ENCODE measurements around the gene BCAS3.

BCAS3 gene

DNA sequence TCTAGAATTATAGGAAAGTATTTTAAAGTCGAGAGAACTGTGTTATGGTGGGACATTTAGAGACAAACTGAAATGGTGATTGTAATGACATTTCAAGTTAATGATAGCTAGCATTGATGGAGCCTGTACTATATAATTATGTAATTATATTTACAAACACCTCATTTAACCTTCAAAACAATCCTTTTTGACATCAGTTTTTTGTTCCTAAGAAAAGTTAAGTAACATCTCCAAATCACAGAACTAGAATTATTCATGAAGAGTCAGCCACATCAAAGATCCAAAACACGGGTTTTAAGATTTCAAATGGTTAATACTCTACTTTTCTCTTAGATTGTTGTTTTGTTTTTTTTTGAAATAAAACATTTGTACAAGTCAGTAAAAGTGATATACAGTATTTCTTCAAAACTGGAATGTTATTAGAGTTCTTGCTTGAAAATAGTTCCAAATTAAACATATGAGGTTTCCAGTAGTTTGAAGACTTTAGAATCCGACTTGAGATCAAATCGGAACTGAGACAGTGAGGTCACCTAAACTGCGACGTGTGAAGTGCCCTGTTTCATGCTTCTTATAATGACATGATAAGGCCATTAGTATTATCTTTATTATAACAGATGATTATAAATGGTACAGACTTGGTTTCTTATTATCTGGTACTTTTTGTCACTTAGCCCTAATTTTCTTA is 457.0 kb downstream of the BCAS3 start:
- H3K9me3 ChIP-seq (ENCODE audit: control extremely low read depth in 1 of 5, control insufficient read depth in 4 of 5, insufficient read depth in 2 of 5, low read depth in 1 of 5, low read length in 4 of 5), result no peaks in the 10 kb centered on the region
- peaks cover 4 to 16% (median 16%) of the 10 kb centered on the region in 4 experiments for H3K4me1 ChIP-seq (ENCODE audit: control extremely low read depth in 1 of 4, control insufficient read depth in 4 of 4, insufficient read depth in 4 of 4, low read length in 3 of 4)
- CTCF ChIA-PET, result no interaction called here
- 92% methylated on average over 2 of the region's 6 CpGs for WGBS (ENCODE audit: insufficient coverage)
- no peak overlapping the region for H3K27ac ChIP-seq (ENCODE audit: insufficient read depth in 1 of 2, low read depth in 1 of 2, low read length in 2 of 2, poor library complexity in 1 of 2, severe bottlenecking in 2 of 2)
- H3K27me3 ChIP-seq (replicated peaks in 2 of 5; ENCODE audit: control insufficient read depth in 4 of 5, insufficient read depth in 5 of 5, low read length in 4 of 5), result no peaks in the 10 kb centered on the region
- DNase-seq, result no peak
- H3K36me3 ChIP-seq (ENCODE audit: control insufficient read depth in 4 of 4, insufficient read depth in 4 of 4, low read length in 3 of 4), result no peaks in the 10 kb centered on the region
- H3K4me3 ChIP-seq (ENCODE audit: control insufficient read depth in 1 of 7, extremely low read depth in 1 of 7, insufficient read depth in 4 of 7, low read depth in 2 of 7, low read length in 6 of 7), result no peak overlapping the region
- POLR2A ChIA-PET, result no interaction called here

DNA sequence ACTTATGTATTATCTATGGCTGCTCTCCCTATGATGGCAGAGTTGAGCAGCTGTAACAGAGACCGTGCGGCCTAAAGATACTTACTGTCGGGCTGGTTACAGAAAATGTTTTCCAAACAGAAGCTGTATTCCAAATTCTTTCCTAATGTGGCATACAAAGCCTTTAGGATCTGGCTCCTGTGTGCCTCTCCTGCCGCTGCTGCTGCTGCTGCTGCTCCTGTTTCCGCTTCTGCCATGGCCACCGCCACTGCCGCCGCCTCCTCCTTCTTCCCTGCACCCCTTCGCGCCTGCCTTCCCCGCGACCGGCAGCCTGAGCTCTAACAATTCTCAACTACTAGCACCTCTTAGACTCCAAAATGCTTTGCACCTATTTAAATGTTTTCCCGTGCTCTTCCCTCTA is 458.1 kb downstream of the BCAS3 start:
- Histone ChIP-seq H3K4me3 (ENCODE audit: control insufficient read depth in 1 of 7, extremely low read depth in 1 of 7, insufficient read depth in 4 of 7, low read depth in 2 of 7, low read length in 6 of 7) (no peak overlapping the region), H3K27ac (ENCODE audit: insufficient read depth in 1 of 2, low read depth in 1 of 2, low read length in 2 of 2, poor library complexity in 1 of 2, severe bottlenecking in 2 of 2) (no peak overlapping the region), H3K4me1 (ENCODE audit: control extremely low read depth in 1 of 4, control insufficient read depth in 4 of 4, insufficient read depth in 4 of 4, low read length in 3 of 4) (peaks cover 4 to 19% (median 16%) of the 10 kb centered on the region in 4 experiments), H3K9me3 (ENCODE audit: control extremely low read depth in 1 of 5, control insufficient read depth in 4 of 5, insufficient read depth in 2 of 5, low read depth in 1 of 5, low read length in 4 of 5) (no peaks in the 10 kb centered on the region), H3K27me3 (replicated peaks in 2 of 5; ENCODE audit: control insufficient read depth in 4 of 5, insufficient read depth in 5 of 5, low read length in 4 of 5) (no peaks in the 10 kb centered on the region), H3K36me3 (ENCODE audit: control insufficient read depth in 4 of 4, insufficient read depth in 4 of 4, low read length in 3 of 4) (no peaks in the 10 kb centered on the region)
- DNase-seq, result no peak
- WGBS (ENCODE audit: insufficient coverage), result 79% methylated on average over 14 of the region's 14 CpGs
- ChIA-PET CTCF (no interaction called here), POLR2A (no interaction called here)

DNA sequence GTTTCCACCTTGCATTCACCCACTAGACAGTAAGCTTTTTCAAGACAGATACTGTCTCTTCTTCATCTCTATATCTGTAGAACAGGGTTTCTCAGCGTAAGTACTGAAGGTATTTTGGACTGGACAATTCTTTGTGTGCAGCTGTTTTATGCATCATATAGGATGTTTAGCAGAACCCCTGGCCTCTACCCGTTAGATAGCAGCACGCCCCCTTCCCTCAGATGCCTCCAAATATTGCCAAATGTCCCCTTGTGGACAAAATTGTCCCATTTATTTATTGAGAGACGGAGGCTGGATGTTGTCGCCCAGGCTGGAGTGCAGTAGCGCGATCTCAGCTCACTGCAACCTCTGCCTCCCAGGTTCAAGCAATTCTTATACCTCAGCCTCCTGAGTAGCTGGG is 458.6 kb downstream of the BCAS3 start:
- POLR2A ChIA-PET, result no interaction called here
- CTCF ChIA-PET, result interaction anchor here (1.0 kb wide), 1 partner anchor 60 kb away, joined by 3 read pairs; no protein-coding TSS in a partner anchor
- no peaks in the 10 kb centered on the region for H3K36me3 ChIP-seq (ENCODE audit: control insufficient read depth in 4 of 4, insufficient read depth in 4 of 4, low read length in 3 of 4)
- H3K27ac ChIP-seq (ENCODE audit: insufficient read depth in 1 of 2, low read depth in 1 of 2, low read length in 2 of 2, poor library complexity in 1 of 2, severe bottlenecking in 2 of 2), result no peak overlapping the region
- peaks cover 4 to 19% (median 16%) of the 10 kb centered on the region in 4 experiments for H3K4me1 ChIP-seq (ENCODE audit: control extremely low read depth in 1 of 4, control insufficient read depth in 4 of 4, insufficient read depth in 4 of 4, low read length in 3 of 4)
- 98% methylated on average over 6 of the region's 7 CpGs for WGBS (ENCODE audit: insufficient coverage)
- no peak for DNase-seq
- H3K4me3 ChIP-seq (ENCODE audit: control insufficient read depth in 1 of 7, extremely low read depth in 1 of 7, insufficient read depth in 4 of 7, low read depth in 2 of 7, low read length in 6 of 7), result no peak overlapping the region
- H3K27me3 ChIP-seq (replicated peaks in 2 of 5; ENCODE audit: control insufficient read depth in 4 of 5, insufficient read depth in 5 of 5, low read length in 4 of 5), result no peaks in the 10 kb centered on the region
- no peaks in the 10 kb centered on the region for H3K9me3 ChIP-seq (ENCODE audit: control extremely low read depth in 1 of 5, control insufficient read depth in 4 of 5, insufficient read depth in 2 of 5, low read depth in 1 of 5, low read length in 4 of 5)

DNA sequence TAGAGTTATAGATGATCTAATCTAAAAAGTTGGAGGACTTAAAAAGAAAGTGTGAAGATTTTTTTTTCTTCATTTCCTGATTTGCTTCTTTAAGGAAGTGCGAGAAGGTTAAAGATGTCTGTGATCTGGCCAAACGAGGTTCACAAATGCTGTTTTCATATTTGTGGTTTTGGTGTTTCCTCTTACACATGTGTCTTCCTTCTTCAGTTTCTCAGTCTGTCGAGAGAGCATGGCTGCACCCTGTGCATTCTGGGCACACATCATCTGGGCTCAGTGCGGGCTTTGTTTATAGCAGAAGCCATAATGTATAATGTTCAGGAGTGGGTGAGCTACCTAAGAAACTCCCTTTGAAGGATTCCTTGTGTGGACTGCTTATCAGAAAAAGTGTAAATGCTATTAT is 461.6 kb downstream of the BCAS3 start:
- no peaks in the 10 kb centered on the region for H3K9me3 ChIP-seq (ENCODE audit: control extremely low read depth in 1 of 5, control insufficient read depth in 4 of 5, insufficient read depth in 2 of 5, low read depth in 1 of 5, low read length in 4 of 5)
- ChIA-PET CTCF (no interaction called here), POLR2A (no interaction called here)
- no peaks in the 10 kb centered on the region for H3K27me3 ChIP-seq (replicated peaks in 2 of 5; ENCODE audit: control insufficient read depth in 4 of 5, insufficient read depth in 5 of 5, low read length in 4 of 5)
- peaks cover 4 to 22% (median 20%) of the 10 kb centered on the region in 4 experiments for H3K4me1 ChIP-seq (ENCODE audit: control extremely low read depth in 1 of 4, control insufficient read depth in 4 of 4, insufficient read depth in 4 of 4, low read length in 3 of 4)
- no peak overlapping the region for H3K27ac ChIP-seq (ENCODE audit: insufficient read depth in 1 of 2, low read depth in 1 of 2, low read length in 2 of 2, poor library complexity in 1 of 2, severe bottlenecking in 2 of 2)
- H3K36me3 ChIP-seq (ENCODE audit: control insufficient read depth in 4 of 4, insufficient read depth in 4 of 4, low read length in 3 of 4), result no peaks in the 10 kb centered on the region
- peak; percentile 79 to 95 (median 91) for DNase-seq
- 0% methylated on average over 2 of the region's 4 CpGs for WGBS (ENCODE audit: insufficient coverage)
- H3K4me3 ChIP-seq (ENCODE audit: control insufficient read depth in 1 of 7, extremely low read depth in 1 of 7, insufficient read depth in 4 of 7, low read depth in 2 of 7, low read length in 6 of 7), result peak overlapping the region in 1 of 7 experiments; percentile 2

DNA sequence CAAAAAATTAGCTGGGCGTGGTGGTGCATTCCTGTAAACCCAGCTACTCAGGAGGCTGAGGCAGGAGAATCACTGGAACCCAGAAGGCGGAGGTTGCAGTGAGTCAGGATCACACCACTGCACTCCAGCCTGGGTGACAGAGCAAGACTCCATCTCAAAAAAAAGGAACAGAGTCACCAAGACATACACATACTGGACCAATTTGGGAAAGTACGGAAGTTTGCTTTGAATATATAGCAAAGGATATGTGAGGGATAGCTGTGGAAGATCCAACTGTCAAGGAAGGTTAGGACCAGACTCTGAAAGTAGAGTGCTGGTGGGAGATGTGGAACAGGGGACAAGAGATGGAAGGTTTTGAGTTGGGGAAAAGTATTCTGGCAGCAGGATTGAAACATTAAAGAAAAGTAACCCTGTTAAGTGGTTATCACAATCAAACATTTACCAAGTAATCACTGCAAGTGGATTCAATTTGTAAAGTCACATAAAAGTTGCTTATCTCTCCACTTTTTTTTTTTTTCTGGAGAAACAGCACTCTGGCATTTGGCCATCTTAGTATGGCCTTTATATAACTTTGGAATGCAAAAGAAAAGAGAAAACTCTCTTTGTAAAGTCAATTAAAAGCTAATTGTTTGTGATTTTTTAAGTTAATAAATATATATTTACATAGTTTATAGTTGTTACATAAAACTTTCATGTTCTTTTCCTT is 462.6 kb downstream of the BCAS3 start:
- ChIA-PET POLR2A (no interaction called here), CTCF (no interaction called here)
- no peaks in the 10 kb centered on the region for H3K36me3 ChIP-seq (ENCODE audit: control insufficient read depth in 4 of 4, insufficient read depth in 4 of 4, low read length in 3 of 4)
- H3K27me3 ChIP-seq (replicated peaks in 2 of 5; ENCODE audit: control insufficient read depth in 4 of 5, insufficient read depth in 5 of 5, low read length in 4 of 5), result no peaks in the 10 kb centered on the region
- H3K4me3 ChIP-seq (ENCODE audit: control insufficient read depth in 1 of 7, extremely low read depth in 1 of 7, insufficient read depth in 4 of 7, low read depth in 2 of 7, low read length in 6 of 7), result no peak overlapping the region
- H3K4me1 ChIP-seq (ENCODE audit: control extremely low read depth in 1 of 4, control insufficient read depth in 4 of 4, insufficient read depth in 4 of 4, low read length in 3 of 4), result peaks cover 8 to 30% (median 28%) of the 10 kb centered on the region in 4 experiments
- no peak for DNase-seq
- WGBS (ENCODE audit: insufficient coverage), result 80% methylated on average over 1 of the region's 3 CpGs
- no peaks in the 10 kb centered on the region for H3K9me3 ChIP-seq (ENCODE audit: control extremely low read depth in 1 of 5, control insufficient read depth in 4 of 5, insufficient read depth in 2 of 5, low read depth in 1 of 5, low read length in 4 of 5)
- no peak overlapping the region for H3K27ac ChIP-seq (ENCODE audit: insufficient read depth in 1 of 2, low read depth in 1 of 2, low read length in 2 of 2, poor library complexity in 1 of 2, severe bottlenecking in 2 of 2)

DNA sequence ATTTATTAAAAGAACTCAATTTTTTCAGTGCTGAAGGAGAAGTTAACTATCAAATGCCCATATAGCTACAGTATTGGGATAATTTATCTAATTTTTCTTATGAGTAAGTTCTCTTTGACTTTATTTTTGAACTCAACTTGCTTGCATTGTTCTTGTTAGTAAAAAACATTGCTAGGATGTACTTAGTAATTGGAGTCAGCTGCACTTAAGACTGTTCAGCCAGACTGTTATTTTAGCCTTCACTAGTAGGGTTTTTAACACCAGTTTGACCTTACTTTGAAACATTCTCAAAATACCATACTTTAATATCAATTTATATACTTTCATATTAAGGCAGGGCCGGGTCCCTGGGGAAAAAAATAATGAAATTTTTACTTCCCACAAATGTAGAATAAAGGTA is 465.4 kb downstream of the BCAS3 start:
- POLR2A ChIA-PET, result no interaction called here
- no peak overlapping the region for H3K4me3 ChIP-seq (ENCODE audit: control insufficient read depth in 1 of 7, extremely low read depth in 1 of 7, insufficient read depth in 4 of 7, low read depth in 2 of 7, low read length in 6 of 7)
- H3K27ac ChIP-seq (ENCODE audit: insufficient read depth in 1 of 2, low read depth in 1 of 2, low read length in 2 of 2, poor library complexity in 1 of 2, severe bottlenecking in 2 of 2), result no peak overlapping the region
- peaks cover 8 to 40% (median 33%) of the 10 kb centered on the region in 4 experiments for H3K4me1 ChIP-seq (ENCODE audit: control extremely low read depth in 1 of 4, control insufficient read depth in 4 of 4, insufficient read depth in 4 of 4, low read length in 3 of 4)
- no peak for DNase-seq
- H3K27me3 ChIP-seq (replicated peaks in 2 of 5; ENCODE audit: control insufficient read depth in 4 of 5, insufficient read depth in 5 of 5, low read length in 4 of 5), result no peaks in the 10 kb centered on the region
- WGBS (ENCODE audit: insufficient coverage), result no CpG with 5 or more reads among the region's 1 CpG
- H3K36me3 ChIP-seq (ENCODE audit: control insufficient read depth in 4 of 4, insufficient read depth in 4 of 4, low read length in 3 of 4), result no peaks in the 10 kb centered on the region
- CTCF ChIA-PET, result no interaction called here
- H3K9me3 ChIP-seq (ENCODE audit: control extremely low read depth in 1 of 5, control insufficient read depth in 4 of 5, insufficient read depth in 2 of 5, low read depth in 1 of 5, low read length in 4 of 5), result no peaks in the 10 kb centered on the region

DNA sequence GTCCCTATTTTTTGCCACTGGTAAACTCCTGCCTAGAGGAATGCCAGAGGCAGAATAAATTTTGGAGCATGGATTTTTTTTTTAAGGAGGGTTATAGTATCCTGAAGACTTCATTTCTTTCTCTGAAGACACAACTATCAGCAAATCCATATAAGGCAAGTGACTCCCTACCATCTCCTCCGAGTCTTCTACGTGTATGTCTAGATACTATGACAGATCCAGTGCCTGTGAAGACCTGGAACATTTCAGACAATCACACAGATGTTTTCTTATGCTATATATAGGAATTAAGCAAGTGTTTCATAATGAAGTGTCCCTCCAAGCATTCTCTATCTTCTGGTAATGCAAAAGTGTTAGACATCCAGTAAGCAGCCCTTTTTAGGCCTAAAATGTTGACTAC is 466.5 kb downstream of the BCAS3 start:
- ChIA-PET POLR2A (no interaction called here), CTCF (no interaction called here)

More for the DNA sequence above, 466.5 kb downstream of the BCAS3 start:
- H3K4me3 ChIP-seq (ENCODE audit: control insufficient read depth in 1 of 7, extremely low read depth in 1 of 7, insufficient read depth in 4 of 7, low read depth in 2 of 7, low read length in 6 of 7), result no peak overlapping the region
- no peaks in the 10 kb centered on the region for H3K27me3 ChIP-seq (replicated peaks in 2 of 5; ENCODE audit: control insufficient read depth in 4 of 5, insufficient read depth in 5 of 5, low read length in 4 of 5)
- no peak for DNase-seq
- peaks cover 8 to 30% (median 25%) of the 10 kb centered on the region in 4 experiments for H3K4me1 ChIP-seq (ENCODE audit: control extremely low read depth in 1 of 4, control insufficient read depth in 4 of 4, insufficient read depth in 4 of 4, low read length in 3 of 4)
- peak overlapping the region in 1 of 2 experiments; percentile 6 for H3K27ac ChIP-seq (ENCODE audit: insufficient read depth in 1 of 2, low read depth in 1 of 2, low read length in 2 of 2, poor library complexity in 1 of 2, severe bottlenecking in 2 of 2)
- no peaks in the 10 kb centered on the region for H3K9me3 ChIP-seq (ENCODE audit: control extremely low read depth in 1 of 5, control insufficient read depth in 4 of 5, insufficient read depth in 2 of 5, low read depth in 1 of 5, low read length in 4 of 5)
- no peaks in the 10 kb centered on the region for H3K36me3 ChIP-seq (ENCODE audit: control insufficient read depth in 4 of 4, insufficient read depth in 4 of 4, low read length in 3 of 4)
- WGBS (ENCODE audit: insufficient coverage), result no CpG with 5 or more reads among the region's 2 CpGs

Data from common myeloid progenitor, CD34-positive (primary cell).